Ascending aorta (tissue), 2 donors: ENCODE results near the gene TRMT112. TPM values are rescaled to one million over a fixed set of nuclear protein-coding genes. Genes with fewer than 3 reads are reported as not detected.

Source experiments
- DNase-seq, 2 donors: peaks; one replicate each; pipeline ENCODE4 v3.0.0-alpha.2; 2019; ENCODE audit warnings: low spot score in 2 of 2
- H3K27ac ChIP-seq, 2 donors: fragments of 200-600 bp; sonication (generic); one replicate each; pipeline ENCODE4 v1.5.1; 2016 to 2017; ENCODE audit warnings: mild to moderate bottlenecking in 1 of 2
- H3K27me3 ChIP-seq: fragments of 200-600 bp; sonication (generic); one replicate; pipeline ENCODE4 v1.5.1; 2017
- H3K36me3 ChIP-seq, 2 donors: fragments of 200-600 bp; sonication (generic); one replicate each; pipeline ENCODE4 v1.5.1; 2016
- H3K4me1 ChIP-seq, 2 donors: fragments of 200-600 bp; sonication (generic); one replicate each; pipeline ENCODE4 v1.5.1; 2016 to 2017; ENCODE audit warnings: mild to moderate bottlenecking in 1 of 2
- H3K4me3 ChIP-seq, 2 donors: fragments of 200-600 bp; sonication (generic); one replicate each; pipeline ENCODE4 v1.5.1; 2016 to 2017; ENCODE audit warnings: mild to moderate bottlenecking in 1 of 2
- H3K9me3 ChIP-seq, 2 donors: fragments of 200-600 bp; sonication (generic); one replicate each; pipeline ENCODE4 v1.5.1; 2016
- intact Hi-C: fragments of 100-400 bp; cut with DNase I; formaldehyde crosslinking; loops from one replicate; pipeline ENCODE4 v1.15.1; 2023
- total RNA-seq: library from RNA; depleted of rRNA; stranded (reverse); fragments of >200 nt; gene quantifications from one replicate; pipeline ENCODE4 v1.1.0, GENCODE V29; 2016
- TF ChIP-seq, protein P1 (sequence below), 3 experiments: fragments of 200-600 bp in 2 of 3; fragments of 450-650 bp in 1 of 3; sonication (generic) in 2 of 3; IDR thresholded peaks; one replicate each; pipeline ENCODE4 v1.5.1; 2016 to 2019; ENCODE audit warnings: antibody characterized with exemption in 3 of 3, mild to moderate bottlenecking in 1 of 3, moderate library complexity in 1 of 3

Gene TRMT112
- total RNA-seq, 1 donor from 2014 or later = 384 TPM

DNA sequence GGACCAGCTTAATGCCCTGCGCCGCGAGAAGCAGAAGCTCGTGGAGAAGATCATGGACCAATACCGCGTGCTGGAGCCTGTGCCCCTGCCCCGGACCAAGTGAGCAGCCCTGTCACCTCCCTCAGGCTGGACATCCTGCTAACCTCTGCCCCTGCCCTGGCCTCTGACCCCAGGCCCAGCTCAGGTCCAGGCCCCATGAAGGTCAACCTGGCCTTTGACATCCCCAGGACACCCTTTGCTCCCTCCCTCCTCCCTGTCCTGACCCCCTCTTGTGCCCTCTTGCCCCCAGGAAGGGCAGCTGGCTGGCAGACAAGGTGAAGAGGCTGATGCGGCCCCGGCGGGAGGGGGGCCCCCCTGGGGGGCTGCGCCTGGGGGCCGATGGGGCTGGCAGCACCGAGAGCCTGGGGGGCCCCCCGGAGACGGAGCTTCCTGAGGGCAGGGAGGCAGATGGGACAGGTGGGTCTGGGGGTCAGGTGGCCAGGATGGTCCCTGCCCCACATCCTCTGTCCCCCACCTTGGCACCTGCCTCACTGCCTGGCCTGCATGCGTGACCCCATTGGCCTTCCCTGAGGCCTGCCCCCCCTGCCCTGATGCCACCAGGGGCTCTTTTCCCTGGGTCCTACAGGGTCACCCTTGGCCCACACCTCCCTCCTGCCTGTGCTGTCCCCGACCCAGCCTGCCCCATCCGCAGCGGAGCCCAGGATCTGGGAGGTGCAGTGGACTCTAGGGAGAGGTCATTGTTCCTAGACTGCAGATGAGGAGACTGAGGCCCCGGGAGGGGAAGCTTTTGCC lies 36.6 kb upstream of the TRMT112 start:
- no peaks in the 10 kb centered on the region for H3K9me3 ChIP-seq
- intact Hi-C loops = no loop called here
- TF ChIP-seq, protein P1, sequence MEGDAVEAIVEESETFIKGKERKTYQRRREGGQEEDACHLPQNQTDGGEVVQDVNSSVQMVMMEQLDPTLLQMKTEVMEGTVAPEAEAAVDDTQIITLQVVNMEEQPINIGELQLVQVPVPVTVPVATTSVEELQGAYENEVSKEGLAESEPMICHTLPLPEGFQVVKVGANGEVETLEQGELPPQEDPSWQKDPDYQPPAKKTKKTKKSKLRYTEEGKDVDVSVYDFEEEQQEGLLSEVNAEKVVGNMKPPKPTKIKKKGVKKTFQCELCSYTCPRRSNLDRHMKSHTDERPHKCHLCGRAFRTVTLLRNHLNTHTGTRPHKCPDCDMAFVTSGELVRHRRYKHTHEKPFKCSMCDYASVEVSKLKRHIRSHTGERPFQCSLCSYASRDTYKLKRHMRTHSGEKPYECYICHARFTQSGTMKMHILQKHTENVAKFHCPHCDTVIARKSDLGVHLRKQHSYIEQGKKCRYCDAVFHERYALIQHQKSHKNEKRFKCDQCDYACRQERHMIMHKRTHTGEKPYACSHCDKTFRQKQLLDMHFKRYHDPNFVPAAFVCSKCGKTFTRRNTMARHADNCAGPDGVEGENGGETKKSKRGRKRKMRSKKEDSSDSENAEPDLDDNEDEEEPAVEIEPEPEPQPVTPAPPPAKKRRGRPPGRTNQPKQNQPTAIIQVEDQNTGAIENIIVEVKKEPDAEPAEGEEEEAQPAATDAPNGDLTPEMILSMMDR (IDR thresholded peaks at IDR 0.05) = no peak
- H3K27ac ChIP-seq = no peak overlapping the region
- no peak for DNase-seq
- H3K4me1 ChIP-seq = peaks cover 9 to 18% of the 10 kb centered on the region in 2 donors
- H3K4me3 ChIP-seq = no peak overlapping the region
- H3K27me3 ChIP-seq = no peaks in the 10 kb centered on the region
- no peaks in the 10 kb centered on the region for H3K36me3 ChIP-seq

DNA sequence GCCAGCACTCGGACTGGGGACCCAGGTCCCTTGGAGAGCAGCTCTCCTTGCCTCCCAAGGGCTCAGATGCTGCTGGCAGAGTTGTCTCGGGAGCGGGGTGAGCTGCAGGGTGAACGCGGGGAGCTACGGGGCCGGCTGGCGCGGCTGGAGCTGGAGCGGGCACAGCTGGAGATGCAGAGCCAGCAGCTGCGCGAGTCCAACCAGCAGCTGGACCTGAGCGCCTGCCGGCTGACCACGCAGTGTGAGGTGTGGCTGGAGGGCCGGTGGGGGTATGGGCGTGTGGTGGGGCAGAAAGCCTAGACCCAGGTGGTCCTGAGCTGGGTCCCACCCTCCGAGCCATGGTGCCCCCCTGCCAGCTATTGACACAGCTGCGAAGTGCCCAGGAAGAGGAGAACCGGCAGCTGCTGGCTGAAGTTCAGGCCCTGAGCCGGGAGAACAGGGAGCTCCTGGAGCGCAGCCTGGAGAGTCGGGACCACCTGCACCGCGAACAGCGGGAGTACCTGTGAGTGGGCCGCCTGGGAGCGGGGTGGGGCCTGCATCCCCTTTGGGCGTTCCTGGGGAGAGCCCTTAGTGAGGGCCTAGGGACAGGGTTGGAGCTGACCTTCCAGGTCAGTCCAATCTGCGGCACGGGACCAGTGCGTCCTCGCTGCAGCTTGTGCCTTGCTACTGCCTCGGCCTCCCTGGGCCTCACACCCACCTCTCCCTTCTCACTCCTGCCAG lies 35.8 kb upstream of the TRMT112 start:
- DNase-seq = no peak
- H3K36me3 ChIP-seq = no peaks in the 10 kb centered on the region
- intact Hi-C loops = no loop called here
- no peak overlapping the region for H3K4me3 ChIP-seq
- H3K27me3 ChIP-seq = no peaks in the 10 kb centered on the region
- H3K4me1 ChIP-seq = peaks cover 5 to 12% of the 10 kb centered on the region in 2 donors
- no peaks in the 10 kb centered on the region for H3K9me3 ChIP-seq
- TF ChIP-seq, protein P1 (IDR thresholded peaks at IDR 0.05) = no peak
- no peak overlapping the region for H3K27ac ChIP-seq

DNA sequence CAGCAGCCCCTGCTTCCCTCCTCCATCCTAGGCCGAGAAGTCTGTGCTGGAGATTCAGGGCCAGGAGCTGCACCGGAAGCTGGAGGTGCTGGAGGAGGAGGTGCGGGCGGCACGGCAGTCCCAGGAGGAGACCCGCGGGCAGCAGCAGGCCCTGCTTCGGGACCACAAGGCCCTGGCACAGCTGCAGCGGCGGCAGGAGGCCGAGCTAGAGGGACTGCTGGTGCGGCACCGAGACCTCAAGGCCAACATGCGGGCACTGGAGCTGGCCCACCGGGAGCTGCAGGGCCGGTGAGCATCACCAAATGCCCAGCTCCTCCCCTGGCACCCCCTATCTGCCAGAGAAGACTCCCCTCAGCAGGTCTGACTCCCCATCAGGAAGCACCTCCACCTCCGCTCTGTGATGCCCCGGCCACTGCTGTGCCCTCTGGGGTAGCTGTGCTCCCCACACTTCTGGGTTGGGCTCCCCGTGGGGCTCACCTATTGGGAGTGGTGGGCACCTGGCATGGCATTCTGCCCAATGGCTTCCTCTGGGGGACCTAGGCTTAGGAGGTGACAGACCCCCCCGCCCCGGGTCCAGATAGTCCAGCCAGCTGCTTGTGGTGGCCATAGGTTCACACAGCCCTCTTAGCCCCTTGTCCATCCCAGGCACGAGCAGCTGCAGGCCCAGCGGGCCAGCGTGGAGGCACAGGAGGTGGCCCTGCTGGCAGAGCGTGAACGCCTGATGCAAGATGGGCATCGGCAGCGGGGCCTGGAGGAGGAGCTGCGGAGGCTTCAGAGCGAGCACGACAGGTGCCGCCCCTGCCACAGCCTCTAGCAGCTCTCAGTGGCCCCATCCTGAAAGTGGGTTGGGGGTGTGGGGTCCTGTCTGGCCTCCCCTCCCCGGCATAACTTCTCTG lies 35.0 kb upstream of the TRMT112 start:
- Histone ChIP-seq H3K27me3 (no peaks in the 10 kb centered on the region), H3K9me3 (no peaks in the 10 kb centered on the region), H3K4me1 (peaks cover 0 to 4% of the 10 kb centered on the region in 2 donors), H3K27ac (no peak overlapping the region), H3K4me3 (no peak overlapping the region), H3K36me3 (no peaks in the 10 kb centered on the region)
- no peak for DNase-seq
- intact Hi-C loops = no loop called here
- TF ChIP-seq, protein P1 (IDR thresholded peaks at IDR 0.05) = no peak

DNA sequence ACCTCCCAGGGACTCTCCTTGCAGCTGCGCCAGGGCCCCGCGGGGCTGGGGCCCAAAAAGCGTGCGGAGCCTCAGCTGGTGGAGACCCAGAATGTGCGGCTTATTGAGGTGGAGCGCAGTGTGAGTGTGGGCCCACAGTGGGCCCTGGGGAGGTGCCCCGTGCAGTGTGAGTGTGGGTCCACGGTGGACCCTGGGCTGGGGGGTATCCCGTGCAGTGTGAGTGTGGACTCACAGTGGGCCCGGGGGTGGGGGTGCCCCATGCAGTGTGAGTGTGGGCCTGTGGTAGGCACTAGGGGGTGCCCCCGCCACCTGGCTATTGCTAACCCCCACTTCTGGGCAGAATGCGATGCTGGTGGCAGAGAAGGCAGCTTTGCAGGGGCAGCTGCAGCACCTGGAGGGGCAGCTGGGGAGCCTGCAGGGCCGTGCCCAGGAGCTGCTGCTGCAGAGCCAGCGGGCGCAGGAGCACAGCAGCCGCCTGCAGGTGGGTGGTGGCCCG lies 33.8 kb upstream of the TRMT112 start:
- DNase-seq = no peak
- intact Hi-C loops = no loop called here
- H3K27ac ChIP-seq = no peak overlapping the region

DNA sequence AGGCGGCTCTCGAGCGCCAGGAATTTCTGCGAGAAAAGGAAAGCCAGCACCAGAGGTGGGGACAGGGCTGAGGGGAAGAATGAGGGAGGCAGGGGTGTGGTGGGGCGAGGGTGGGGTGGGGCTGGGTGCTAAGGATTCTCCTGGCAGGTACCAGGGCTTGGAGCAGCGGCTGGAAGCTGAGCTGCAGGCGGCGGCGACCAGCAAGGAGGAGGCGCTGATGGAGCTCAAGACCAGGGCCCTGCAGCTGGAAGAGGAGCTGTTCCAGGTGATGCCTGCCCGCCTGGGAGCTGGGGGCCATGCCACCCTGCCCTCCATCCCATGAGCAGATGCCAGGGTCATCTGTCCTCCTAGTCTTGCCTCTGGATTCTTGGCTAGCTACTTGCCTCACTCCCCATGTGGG lies 32.0 kb upstream of the TRMT112 start:
- no peaks in the 10 kb centered on the region for H3K4me1 ChIP-seq
- intact Hi-C loops = no loop called here
- no peak for DNase-seq
- H3K4me3 ChIP-seq = no peak overlapping the region
- no peaks in the 10 kb centered on the region for H3K36me3 ChIP-seq
- no peak overlapping the region for H3K27ac ChIP-seq
- no peaks in the 10 kb centered on the region for H3K27me3 ChIP-seq
- H3K9me3 ChIP-seq = no peaks in the 10 kb centered on the region
- TF ChIP-seq, protein P1 (IDR thresholded peaks at IDR 0.05) = no peak

More for the DNA sequence above, 33.8 kb upstream of the TRMT112 start:
- H3K4me1 ChIP-seq = peaks cover 0 to 4% of the 10 kb centered on the region in 2 donors
- no peaks in the 10 kb centered on the region for H3K27me3 ChIP-seq
- no peak overlapping the region for H3K4me3 ChIP-seq
- no peaks in the 10 kb centered on the region for H3K9me3 ChIP-seq
- TF ChIP-seq, protein P1 (IDR thresholded peaks at IDR 0.05) = no peak
- no peaks in the 10 kb centered on the region for H3K36me3 ChIP-seq
